Ramos (cell line): Measurements from ENCODE around the gene PIN4.
"Not testable (repeated sequence)": the region's sequence is repeated elsewhere in the genome, so short reads cannot be mapped to it uniquely, and the experiment has no call there.

Experiments used
- in situ Hi-C: fragments of 300-500 bp; cut with MboI; formaldehyde crosslinking; loops from one replicate; pipeline ENCODE4 v1.14.3; 2022; ENCODE audit warnings: low sequenced_read_pairs; ENCODE audit not compliant: unreplicated experiment

The PIN4 gene

DNA sequence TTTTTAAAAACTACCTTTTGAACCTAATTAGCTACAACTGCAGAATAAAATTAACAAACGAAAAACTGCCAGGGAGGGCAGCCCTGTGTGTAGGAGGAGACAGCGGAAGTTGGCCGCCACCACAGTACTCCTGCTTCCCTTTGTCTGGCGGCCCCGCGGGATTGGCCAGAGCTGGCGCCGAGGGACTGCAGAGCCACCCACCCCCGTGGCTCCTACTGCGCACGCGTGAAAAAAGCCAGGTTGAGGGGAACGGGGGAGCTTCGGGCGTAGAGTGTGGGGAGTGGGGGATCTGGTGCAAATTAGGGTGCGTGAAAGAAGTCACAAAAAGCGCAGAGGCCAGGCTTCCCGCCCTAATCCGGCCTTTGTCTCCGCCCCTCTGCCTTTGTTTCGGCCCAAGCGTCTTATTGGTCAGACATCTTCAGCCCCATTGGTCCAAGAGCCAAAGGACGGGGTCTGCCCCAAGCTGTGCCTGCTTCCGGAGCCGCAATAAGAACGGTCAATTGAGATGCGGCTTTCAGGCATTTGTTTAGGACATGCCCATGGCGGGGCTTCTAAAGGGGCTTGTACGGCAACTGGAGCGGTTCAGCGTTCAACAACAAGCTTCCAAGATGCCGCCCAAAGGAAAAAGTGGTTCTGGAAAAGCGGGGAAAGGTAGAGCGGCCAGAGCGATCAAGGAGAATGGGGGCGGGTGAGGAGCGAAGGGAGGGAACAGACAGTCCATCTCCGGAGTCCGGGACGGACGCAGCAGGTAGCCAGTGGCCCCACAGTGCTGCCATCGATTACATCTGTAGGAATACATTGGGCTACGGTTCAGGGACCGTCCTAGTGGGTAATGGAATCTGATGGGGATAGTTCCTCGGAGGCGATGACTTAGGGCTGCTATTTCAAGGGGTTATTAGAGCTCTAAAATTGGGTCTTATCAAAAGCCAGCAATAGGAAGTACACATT lies at the start of gene PIN4:
TSS of gene PIN4 (plus strand) at position 580 of the 948 bp plus-strand sequence. CDS start at position 609, 29 bp downstream.
- in situ Hi-C loops: no loop called here

- in situ Hi-C loops: no loop called here
Observed at GRCh38 chrX:72132456-72132855, 49.1 kb upstream of the PIN4 start.

DNA sequence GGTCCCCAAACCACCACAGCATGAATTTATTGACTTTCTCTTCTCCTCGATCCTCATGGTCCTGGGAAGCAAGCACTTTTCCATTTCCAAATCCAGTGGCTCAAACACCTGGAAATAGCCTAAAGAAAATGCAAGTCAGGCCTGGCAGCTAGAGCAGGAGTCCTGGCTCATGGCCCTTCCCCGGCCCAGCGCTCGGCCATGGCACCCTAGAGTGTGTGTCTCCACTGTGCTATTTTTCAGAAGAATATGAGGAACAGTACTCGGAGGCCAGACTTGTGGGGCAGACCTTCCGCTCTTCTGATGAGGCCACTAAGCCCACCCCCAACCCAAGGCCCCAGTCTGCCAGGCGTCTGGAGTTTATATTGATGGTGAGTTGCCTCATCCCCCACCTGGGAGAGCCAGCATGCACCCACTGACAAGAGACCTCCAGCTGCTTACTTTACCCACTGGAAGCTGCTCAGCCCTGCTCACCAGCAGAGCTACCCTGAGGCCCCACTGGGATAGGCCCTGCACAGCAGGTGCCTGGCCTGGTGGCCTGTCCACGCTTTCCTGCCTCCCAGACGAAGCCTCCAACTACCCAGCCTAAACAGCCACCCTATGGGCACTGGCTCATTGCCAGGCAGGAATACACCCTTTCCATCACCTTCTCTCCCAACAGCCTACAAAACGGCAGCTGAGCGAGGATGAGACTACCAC lies 47.6 kb upstream of the PIN4 start:
- in situ Hi-C loops: no loop called here

- in situ Hi-C loops: no loop called here
Observed at GRCh38 chrX:72137846-72138495, 43.6 kb upstream of the PIN4 start.

DNA sequence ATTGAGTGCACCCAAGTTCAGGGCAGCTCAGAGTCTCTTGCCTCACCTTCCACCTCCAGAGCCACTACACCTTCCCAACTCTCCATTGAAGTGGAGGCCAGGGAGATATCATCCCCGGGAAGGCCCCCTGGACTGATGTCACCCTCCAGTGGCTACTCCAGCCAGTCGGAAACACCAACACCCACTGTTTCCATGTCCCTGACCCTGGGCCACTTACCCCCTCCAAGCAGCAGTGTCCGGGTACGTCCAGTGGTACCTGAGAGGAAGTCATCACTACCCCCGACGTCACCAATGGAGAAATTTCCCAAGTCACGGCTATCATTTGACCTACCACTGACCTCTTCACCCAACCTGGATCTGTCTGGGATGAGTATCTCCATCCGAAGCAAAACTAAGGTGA lies 42.0 kb upstream of the PIN4 start:
- in situ Hi-C loops: no loop called here

DNA sequence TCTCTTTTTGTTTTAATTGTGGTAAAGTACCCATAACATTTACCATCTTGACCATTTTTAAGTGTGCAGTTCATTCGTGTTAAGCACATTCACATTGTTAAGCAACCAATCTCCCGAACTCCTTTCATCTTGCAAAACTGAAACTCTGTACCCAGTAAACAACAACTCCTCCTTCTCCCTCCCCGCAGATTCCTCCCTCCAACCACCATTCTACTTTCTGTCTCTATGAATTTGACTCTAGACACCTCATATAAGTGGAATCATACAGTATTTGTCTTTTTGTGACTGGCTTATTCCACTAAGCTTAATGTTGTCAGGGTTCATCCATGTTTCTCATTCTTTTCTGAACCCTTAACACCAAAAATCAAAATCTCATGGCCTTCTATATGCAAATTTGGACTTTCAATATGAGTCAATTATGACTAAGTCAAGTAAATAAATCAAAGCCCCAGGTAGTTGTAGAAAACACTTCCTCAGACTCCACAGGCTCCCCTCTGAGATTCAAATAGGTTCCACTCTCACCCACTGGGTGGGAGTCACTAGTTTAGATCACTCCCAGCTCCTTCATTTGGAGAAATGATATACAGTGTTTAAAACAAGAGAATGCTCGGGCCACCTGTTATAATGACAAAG lies 40.1 kb upstream of the PIN4 start:
- in situ Hi-C loops: no loop called here

- in situ Hi-C loops: no loop called here
Observed at GRCh38 chrX:72142094-72142793, 39.3 kb upstream of the PIN4 start.

GRCh38 chrX:72142794-72143608 lies 38.6 kb upstream of the PIN4 start:
- in situ Hi-C loops: no loop called here

GRCh38 chrX:72143609-72143907 lies 38.0 kb upstream of the PIN4 start:
- in situ Hi-C loops: no loop called here

GRCh38 chrX:72145181-72145580 lies 36.4 kb upstream of the PIN4 start:
- in situ Hi-C loops: no loop called here

- in situ Hi-C loops: no loop called here
Observed at GRCh38 chrX:72146527-72146926, 35.0 kb upstream of the PIN4 start.

DNA sequence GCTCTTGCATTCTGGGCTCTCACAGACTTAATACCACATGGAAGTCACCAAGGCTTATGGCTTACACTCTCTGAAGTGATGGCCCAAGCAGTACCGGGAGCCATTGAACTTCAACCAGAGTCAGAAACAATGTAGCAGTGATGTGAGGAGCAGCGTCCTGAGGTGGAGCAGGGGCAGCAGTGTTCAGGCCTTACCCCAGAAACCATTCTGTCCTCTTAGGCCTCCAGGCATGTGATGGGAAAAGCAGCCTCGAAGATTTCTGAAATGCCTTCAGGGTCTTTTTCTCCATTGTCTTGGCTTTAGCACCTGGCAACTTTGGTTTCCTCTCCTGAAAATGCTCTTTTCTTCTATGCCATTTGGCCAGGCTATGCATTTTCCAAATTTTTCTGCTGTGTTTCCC lies 22.8 kb upstream of the PIN4 start:
- in situ Hi-C loops: no loop called here

- in situ Hi-C loops: no loop called here
Observed at GRCh38 chrX:72159769-72160168, 21.8 kb upstream of the PIN4 start.

GRCh38 chrX:72165551-72165950 lies 16.0 kb upstream of the PIN4 start:
- in situ Hi-C loops: no loop called here

- in situ Hi-C loops: no loop called here
Observed at GRCh38 chrX:72169008-72169728, 12.4 kb upstream of the PIN4 start.

- in situ Hi-C loops: not testable (repeated sequence)
Observed at GRCh38 chrX:72176289-72176688, 5.3 kb upstream of the PIN4 start.

DNA sequence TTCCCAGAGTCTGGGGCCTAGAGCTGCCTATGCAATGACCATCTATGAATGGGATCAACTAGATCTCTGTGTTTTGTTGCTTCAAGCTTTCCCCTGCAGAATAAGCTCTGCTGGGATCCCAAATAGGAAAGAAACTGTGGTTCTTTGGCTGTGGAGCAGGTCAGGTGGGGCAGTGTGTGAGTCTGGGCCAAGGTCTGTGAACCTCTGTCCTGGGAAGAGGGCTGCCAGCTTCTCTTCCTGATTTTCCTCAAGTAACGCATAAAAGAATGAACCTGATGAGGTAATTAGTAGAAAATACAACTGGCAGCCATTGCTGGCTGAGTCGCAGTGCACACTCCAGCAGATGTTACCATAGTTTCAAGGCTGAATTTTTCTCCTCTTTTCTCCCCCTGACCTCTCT lies 4.6 kb upstream of the PIN4 start:
- in situ Hi-C loops: no loop called here

DNA sequence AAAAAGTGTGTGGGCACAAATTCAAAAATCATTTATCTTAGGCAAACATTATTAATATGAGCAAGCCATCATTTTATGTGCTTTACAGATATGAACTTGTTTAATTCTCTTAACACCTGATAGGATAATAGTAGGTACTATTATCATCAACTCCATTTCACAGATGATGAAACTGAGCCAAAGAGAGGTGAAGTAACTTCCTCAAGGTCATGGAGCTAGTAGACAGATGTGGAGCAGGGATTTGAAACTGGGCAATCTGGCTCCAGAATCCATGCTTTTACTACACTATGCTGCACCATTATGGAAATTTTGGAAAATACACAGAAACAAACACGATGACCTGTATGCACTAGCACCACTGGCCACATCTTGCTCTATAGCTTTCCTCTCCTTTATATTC lies 1.0 kb upstream of the PIN4 start:
- in situ Hi-C loops: no loop called here

DNA sequence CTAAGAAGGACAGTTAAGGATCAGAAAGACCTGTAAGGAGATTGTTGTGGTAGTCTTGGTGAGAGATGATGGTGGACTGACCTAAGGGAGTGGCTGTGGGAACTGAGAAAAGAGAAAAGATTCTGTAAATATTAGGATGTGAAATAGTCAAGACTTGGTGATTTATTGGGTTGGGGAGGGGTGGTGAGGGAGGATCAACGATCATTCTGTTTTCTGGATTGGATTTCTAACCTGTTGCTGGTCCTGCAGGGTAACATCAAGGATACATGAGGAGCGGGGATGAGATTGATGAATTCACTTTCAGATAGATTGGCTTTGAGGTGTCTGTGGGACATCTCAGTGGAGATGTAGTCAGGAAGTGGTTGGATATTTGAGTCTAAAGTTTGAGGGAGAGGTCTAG lies 1.4 kb downstream of the PIN4 start:
- in situ Hi-C loops: no loop called here
